GM12878 (cell line): Measurements from ENCODE around the gene DRAP1. TPM values are rescaled to one million over a fixed set of nuclear protein-coding genes. Genes with fewer than 3 reads are reported as not detected.
A peak's percentile ranks its signal among the peaks of the same experiment; 100 is the strongest.

Source experiments
- ATAC-seq: fragments of 200-7000 bp; cut with Tn5 transposase; 3 replicates; pipeline ENCODE4 v1.9.1; 2020; ENCODE audit warnings: mild to moderate bottlenecking, moderate library complexity
- BruUV-seq: library from RNA; stranded (reverse); fragments of 400-500 nt; replicated peaks from 2 replicates; lab custom pipeline; 2021; lab: Mats Ljungman, UMichigan
- CTCF ChIA-PET: fragments of 300-600 bp; sonication (Branson Sonifier 250); formaldehyde crosslinking; extraction: SDS; loops from one replicate; lab custom pipeline; 2021; ENCODE audit warnings: inconsistent platforms; lab: Yijun Ruan, JAX
- POLR2A ChIA-PET: fragments of 350-600 bp; formaldehyde crosslinking; extraction: SDS; loops from one replicate; lab custom pipeline; 2021; ENCODE audit warnings: inconsistent platforms; lab: Charles Lee
- RAD21 ChIA-PET: fragments of 300-600 bp; sonication (Branson Sonifier 250); formaldehyde crosslinking; loops from one replicate; lab custom pipeline; 2023; ENCODE audit warnings: antibody characterized with exemption; ENCODE audit not compliant: unreplicated experiment; lab: Charles Lee
- SMC1A ChIA-PET: fragments of 300-600 bp; sonication (Branson Sonifier 250); formaldehyde crosslinking; loops from one replicate; lab custom pipeline; 2023; ENCODE audit not compliant: unreplicated experiment, uncharacterized antibody; lab: Charles Lee
- DNase-seq: peaks from one replicate; pipeline ENCODE4 v3.0.0-alpha.2; 2011; ENCODE audit warnings: low read depth, low spot score
- FAIRE-seq: peaks from 3 replicates; lab custom pipeline; 2011; peaks lifted over from hg19 to GRCh38; lab: Jason Lieb, UNC
- H2AFZ ChIP-seq: 2 replicates; pipeline ENCODE4 v1.6.0; 2011; ENCODE audit warnings: low read depth, low read length, control low read depth; ENCODE audit not compliant: control insufficient read depth
- H3K27ac ChIP-seq: 2 replicates; pipeline ENCODE4 v1.5.1; 2011; ENCODE audit warnings: control low read depth; ENCODE audit not compliant: control insufficient read depth, insufficient read depth
- H3K27me3 ChIP-seq, 2 experiments: replicated peaks in 1 of 2; 2 replicates each; pipeline versions ENCODE4 v1.6.0 to v1.6.1; 2011; ENCODE audit warnings: low read length in 1 of 2; ENCODE audit not compliant: control insufficient read depth in 2 of 2, insufficient read depth in 2 of 2
- H3K36me3 ChIP-seq, 2 experiments: 2 replicates each; pipeline ENCODE4 v1.5.1; 2011; ENCODE audit warnings: low read length in 1 of 2; ENCODE audit not compliant: control insufficient read depth in 2 of 2, insufficient read depth in 2 of 2
- H3K4me1 ChIP-seq: 2 replicates; pipeline ENCODE4 v1.6.1; 2011; ENCODE audit warnings: mild to moderate bottlenecking, low read length, moderate library complexity, mixed read lengths; ENCODE audit not compliant: control insufficient read depth, insufficient read depth
- H3K4me2 ChIP-seq: 2 replicates; pipeline ENCODE4 v1.6.0; 2011; ENCODE audit warnings: control low read depth; ENCODE audit not compliant: control insufficient read depth, insufficient read depth
- H3K4me3 ChIP-seq: fragments of 200-600 bp; sonication (generic); 2 replicates; pipeline ENCODE4 v1.5.1; 2016
- H3K79me2 ChIP-seq: 2 replicates; pipeline ENCODE4 v1.6.0; 2011; ENCODE audit warnings: low read length; ENCODE audit not compliant: control insufficient read depth, insufficient read depth
- H3K9ac ChIP-seq: 2 replicates; pipeline ENCODE4 v1.8.0; 2011; ENCODE audit warnings: low read length, control low read depth, mixed read lengths; ENCODE audit not compliant: control insufficient read depth, insufficient read depth
- H3K9me3 ChIP-seq: replicated peaks from 3 replicates; pipeline ENCODE4 v1.5.1; 2011; ENCODE audit warnings: mild to moderate bottlenecking, low read length; ENCODE audit not compliant: control insufficient read depth, insufficient read depth
- H4K20me1 ChIP-seq: 2 replicates; pipeline ENCODE4 v1.6.0; 2011; ENCODE audit not compliant: control insufficient read depth, insufficient read depth
- BHLHE40 ChIP-seq, 2 experiments: fragments of 450-650 bp in 1 of 2; IDR thresholded peaks; 2 replicates each; pipeline ENCODE4 v1.6.1; 2011 to 2017; ENCODE audit warnings: low read depth in 2 of 2, borderline replicate concordance in 1 of 2, improper control_type of control experiment in 1 of 2, low read length in 1 of 2, mild to moderate bottlenecking in 1 of 2
- CEBPB ChIP-seq, 2 experiments: fragments of 150-350 bp in 1 of 2; IDR thresholded peaks; 2 replicates each; pipeline ENCODE4 v1.6.1; 2012 to 2014; ENCODE audit warnings: low read depth in 2 of 2, low read length in 2 of 2, borderline replicate concordance in 1 of 2, inconsistent platforms in 1 of 2
- CHD4 ChIP-seq: fragments of 200-600 bp; sonication (generic); IDR thresholded peaks from 2 replicates; pipeline ENCODE4 v1.6.1; 2016; ENCODE audit warnings: mild to moderate bottlenecking
- EED ChIP-seq: sonication (generic); IDR thresholded peaks from 2 replicates; pipeline ENCODE4 v1.6.1; 2016; ENCODE audit warnings: antibody characterized with exemption, low read depth
- IKZF1 ChIP-seq: fragments of 450-650 bp; conservative IDR thresholded peaks from 2 replicates; pipeline ENCODE4 v1.6.1; 2017; ENCODE audit warnings: antibody characterized with exemption, mild to moderate bottlenecking
- IKZF2 ChIP-seq, 2 experiments: fragments of 450-650 bp; IDR thresholded peaks; 2 replicates each; pipeline ENCODE4 v1.6.1; 2017; ENCODE audit warnings: mild to moderate bottlenecking in 2 of 2, moderate library complexity in 2 of 2
- LARP7 ChIP-seq: fragments of 450-650 bp; IDR thresholded peaks from 2 replicates; pipeline ENCODE4 v1.6.1; 2017; ENCODE audit warnings: mild to moderate bottlenecking
- MTA2 ChIP-seq: fragments of 450-650 bp; IDR thresholded peaks from 2 replicates; pipeline ENCODE4 v1.6.1; 2016; ENCODE audit warnings: low read depth, mild to moderate bottlenecking, moderate library complexity
- NR2C2 ChIP-seq: IDR thresholded peaks from 2 replicates; pipeline ENCODE4 v1.6.1; 2011; ENCODE audit warnings: borderline replicate concordance, low read depth; ENCODE audit not compliant: control insufficient read depth, insufficient read length
- RELA ChIP-seq: fragments of 450-650 bp; IDR thresholded peaks from 2 replicates; pipeline ENCODE4 v1.8.0; 2014; ENCODE audit warnings: borderline replicate concordance; ENCODE audit not compliant: partially characterized antibody
- SIX5 ChIP-seq: IDR thresholded peaks from 2 replicates; pipeline ENCODE4 v1.6.1; 2011; ENCODE audit warnings: mild to moderate bottlenecking, low read depth, low read length, moderate library complexity; ENCODE audit not compliant: severe bottlenecking
- TCF12 ChIP-seq: IDR thresholded peaks from 2 replicates; pipeline ENCODE4 v1.6.1; 2011; ENCODE audit warnings: low read depth, mild to moderate bottlenecking, low read length
- YY1 ChIP-seq: IDR thresholded peaks from 2 replicates; pipeline ENCODE4 v1.6.1; 2011; ENCODE audit warnings: low read depth, mild to moderate bottlenecking, low read length
- ZNF217 ChIP-seq: fragments of 450-650 bp; IDR thresholded peaks from 2 replicates; pipeline ENCODE4 v1.6.1; 2017; ENCODE audit warnings: antibody characterized with exemption, mild to moderate bottlenecking
- ZZZ3 ChIP-seq: IDR thresholded peaks from 2 replicates; pipeline ENCODE4 v1.6.1; 2011; ENCODE audit warnings: low read depth; ENCODE audit not compliant: control insufficient read depth, insufficient read length
- WGBS: methylation state at CpG from one replicate; pipeline ENCODE4 v1.1.6; 2016; ENCODE audit warnings: low lambda C conversion rate; ENCODE audit not compliant: insufficient replicate concordance, insufficient coverage; ENCODE audit errors: missing lambda C conversion rate; 5-methylcytosine and 5-hydroxymethylcytosine counted together
- in situ Hi-C: fragments of 300-500 bp; cut with MboI; formaldehyde crosslinking; loops from 9 replicates; pipeline ENCODE4 v1.14.3; 2018; ENCODE audit warnings: mixed read lengths
- intact Hi-C: fragments of 100-400 bp; cut with micrococcal nuclease; formaldehyde crosslinking; loops from one replicate; pipeline ENCODE4 v1.14.2; 2022; ENCODE audit not compliant: unreplicated experiment
- polyA plus RNA-seq, 11 experiments: library from polyadenylated mRNA; depleted of rRNA in 4 of 11; unstranded in 6 of 11; stranded (reverse) in 5 of 11; fragments of >200 nt; fragmentation: Nextera tagmentation in 4 of 11; fragmentation: Illumina TruSeq in 1 of 11; extraction: Ambion mirVana in 4 of 11; extraction: Trizol in 1 of 11; gene quantifications; 1 replicate in 1 of 11; 2 replicates in 10 of 11; pipeline versions ENCODE4 v1.2.1 to v1.2.3, GENCODE V29; 2011 to 2016; ENCODE audit warnings: inconsistent platforms in 2 of 11, missing spikeins in 2 of 11, low read depth in 1 of 11
- total RNA-seq, 4 experiments: library from RNA; depleted of rRNA in 3 of 4; stranded (reverse); fragments of >200 nt in 3 of 4; fragmentation: Illumina TruSeq in 1 of 4; extraction: Trizol in 1 of 4; gene quantifications; 2 replicates each; pipeline versions ENCODE4 v1.2.1 to v1.2.3, GENCODE V29; 2013 to 2021
- TF ChIP-seq, protein P1 (sequence below): fragments of 450-650 bp; formaldehyde crosslinking; IDR thresholded peaks from 2 replicates; pipeline ENCODE4 v1.4.0; 2022; ENCODE audit warnings: mild to moderate bottlenecking, moderate library complexity
- TF ChIP-seq, protein P2 (sequence below): fragments of 450-650 bp; IDR thresholded peaks from 2 replicates; pipeline ENCODE4 v1.6.1; 2017; ENCODE audit warnings: low read depth, mild to moderate bottlenecking, moderate library complexity
- TF ChIP-seq, protein P3 (sequence below): IDR thresholded peaks from 2 replicates; pipeline ENCODE4 v1.6.1; 2012; ENCODE audit warnings: low read depth, low read length, improper control_type of control experiment

DRAP1 gene
- total and polyA plus RNA-seq, 10 of the 15 experiments (the other 5 are each of a cell fraction or from before 2014, with no cell fraction given) = 9.4 to 163 (median 114) TPM

DNA sequence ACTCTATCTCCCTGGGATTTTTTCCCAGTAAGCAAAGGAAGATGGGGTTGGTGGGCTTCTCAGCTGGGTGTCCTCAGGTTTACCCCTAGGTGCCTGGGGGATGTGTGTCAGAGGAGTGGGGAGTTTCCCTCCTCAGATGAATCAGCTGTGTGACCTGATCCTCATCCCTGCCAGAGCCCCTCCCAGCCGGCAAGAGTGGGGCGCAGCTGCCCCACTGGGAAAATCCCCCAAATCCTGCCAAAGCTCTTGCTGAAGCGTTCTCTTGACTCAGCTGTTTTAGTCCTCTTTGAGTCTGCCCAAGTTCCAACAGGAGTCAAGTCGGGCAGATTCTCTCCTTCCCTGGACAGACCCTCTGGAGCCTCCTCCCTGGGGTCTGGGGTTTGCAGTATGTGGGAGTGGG, 6.4 kb upstream of the DRAP1 start:
- POLR2A ChIA-PET = interaction anchor here (0.5 to 2.1 kb wide), 8 partner anchors 11 to 1566 kb away, joined by 3 to 34 read pairs (median 3); partner anchors contain the start of genes CCDC85B, FIBP and FOSL1
- peak overlapping the region; percentile 29; the same call in 1 of the 2 replicates for H3K27ac ChIP-seq
- in situ Hi-C loops (no loop called here), intact Hi-C loops (no loop called here)
- H4K20me1 ChIP-seq = no peaks in the 10 kb centered on the region
- no TSS peak for BruUV-seq
- no peak overlapping the region for H2AFZ ChIP-seq
- H3K4me3 ChIP-seq = no peak overlapping the region
- peaks cover 41% of the 10 kb centered on the region for H3K4me1 ChIP-seq
- H3K36me3 ChIP-seq = no peaks in the 10 kb centered on the region; a peak in 1 of 4 replicates
- 28% methylated on average over 4 of the region's 4 CpGs for WGBS
- no peak overlapping the region; the same call in 1 of the 2 replicates for H3K4me2 ChIP-seq
- CTCF ChIA-PET = interaction anchor here (0.9 to 6.5 kb wide), 7 partner anchors 15 to 53 kb away, joined by 3 to 89 read pairs (median 5); partner anchors contain the start of genes CCDC85B and FIBP
- no peaks in the 10 kb centered on the region for H3K27me3 ChIP-seq
- RAD21 ChIA-PET = interaction anchor here (0.8 to 2.1 kb wide), 6 partner anchors 11 to 28 kb away, joined by 3 to 18 read pairs (median 8); partner anchors contain the start of genes CCDC85B and FIBP
- FAIRE-seq (no peak), DNase-seq (no peak), ATAC-seq (peak; percentile 65)
- H3K9me3 ChIP-seq = no peaks in the 10 kb centered on the region
- no peak overlapping the region; the same call in 1 of the 2 replicates for H3K9ac ChIP-seq
- peaks cover 11% of the 10 kb centered on the region for H3K79me2 ChIP-seq
- SMC1A ChIA-PET = interaction anchor here (0.7 to 3.2 kb wide), 7 partner anchors 9 to 109 kb away, joined by 3 to 24 read pairs (median 3); partner anchors contain the start of genes CCDC85B and FIBP
- TF ChIP-seq EED (peak; percentile 31; the same call in 1 of the 2 replicates), TCF12 (peak; percentile 43; the same call in 1 of the 2 replicates), RELA (no peak), ZNF217 (no peak), LARP7 (no peak), MTA2 (no peak), YY1 (no peak), SIX5 (no peak), BHLHE40 (IDR thresholded peaks at IDR 0.05; ENCODE audit: borderline replicate concordance in 1 of 2, low read depth in 2 of 2, low read length in 1 of 2) (no peak), IKZF1 (peak; percentile 53), NR2C2 (no peak), IKZF2 (IDR thresholded peaks at IDR 0.05) (peak in 1 of 2 experiments; percentile 27; a peak in 2 of 4 replicates), CHD4 (no peak), CEBPB (IDR thresholded peaks at IDR 0.05; ENCODE audit: borderline replicate concordance in 1 of 2, low read depth in 2 of 2, low read length in 2 of 2) (no peak), ZZZ3 (no peak)
- TF ChIP-seq, protein P1, sequence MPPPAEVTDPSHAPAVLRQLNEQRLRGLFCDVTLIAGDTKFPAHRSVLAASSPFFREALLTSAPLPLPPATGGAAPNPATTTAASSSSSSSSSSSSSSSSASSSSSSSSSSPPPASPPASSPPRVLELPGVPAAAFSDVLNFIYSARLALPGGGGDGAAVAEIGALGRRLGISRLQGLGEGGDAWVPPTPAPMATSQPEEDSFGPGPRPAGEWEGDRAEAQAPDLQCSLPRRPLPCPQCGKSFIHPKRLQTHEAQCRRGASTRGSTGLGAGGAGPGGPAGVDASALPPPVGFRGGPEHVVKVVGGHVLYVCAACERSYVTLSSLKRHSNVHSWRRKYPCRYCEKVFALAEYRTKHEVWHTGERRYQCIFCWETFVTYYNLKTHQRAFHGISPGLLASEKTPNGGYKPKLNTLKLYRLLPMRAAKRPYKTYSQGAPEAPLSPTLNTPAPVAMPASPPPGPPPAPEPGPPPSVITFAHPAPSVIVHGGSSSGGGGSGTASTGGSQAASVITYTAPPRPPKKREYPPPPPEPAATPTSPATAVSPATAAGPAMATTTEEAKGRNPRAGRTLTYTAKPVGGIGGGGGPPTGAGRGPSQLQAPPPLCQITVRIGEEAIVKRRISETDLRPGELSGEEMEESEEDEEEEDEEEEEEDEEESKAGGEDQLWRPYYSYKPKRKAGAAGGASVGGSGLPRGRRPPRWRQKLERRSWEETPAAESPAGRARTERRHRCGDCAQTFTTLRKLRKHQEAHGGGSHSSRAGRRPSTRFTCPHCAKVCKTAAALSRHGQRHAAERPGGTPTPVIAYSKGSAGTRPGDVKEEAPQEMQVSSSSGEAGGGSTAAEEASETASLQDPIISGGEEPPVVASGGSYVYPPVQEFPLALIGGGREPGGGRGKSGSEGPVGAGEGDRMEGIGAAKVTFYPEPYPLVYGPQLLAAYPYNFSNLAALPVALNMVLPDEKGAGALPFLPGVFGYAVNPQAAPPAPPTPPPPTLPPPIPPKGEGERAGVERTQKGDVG (CRISPR knock-in tag) = no peak
- TF ChIP-seq, protein P2, sequence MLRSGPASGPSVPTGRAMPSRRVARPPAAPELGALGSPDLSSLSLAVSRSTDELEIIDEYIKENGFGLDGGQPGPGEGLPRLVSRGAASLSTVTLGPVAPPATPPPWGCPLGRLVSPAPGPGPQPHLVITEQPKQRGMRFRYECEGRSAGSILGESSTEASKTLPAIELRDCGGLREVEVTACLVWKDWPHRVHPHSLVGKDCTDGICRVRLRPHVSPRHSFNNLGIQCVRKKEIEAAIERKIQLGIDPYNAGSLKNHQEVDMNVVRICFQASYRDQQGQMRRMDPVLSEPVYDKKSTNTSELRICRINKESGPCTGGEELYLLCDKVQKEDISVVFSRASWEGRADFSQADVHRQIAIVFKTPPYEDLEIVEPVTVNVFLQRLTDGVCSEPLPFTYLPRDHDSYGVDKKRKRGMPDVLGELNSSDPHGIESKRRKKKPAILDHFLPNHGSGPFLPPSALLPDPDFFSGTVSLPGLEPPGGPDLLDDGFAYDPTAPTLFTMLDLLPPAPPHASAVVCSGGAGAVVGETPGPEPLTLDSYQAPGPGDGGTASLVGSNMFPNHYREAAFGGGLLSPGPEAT = 0 out of 2 replicates have a peak, but pooled peaks have one; percentile 16
- TF ChIP-seq, protein P3, sequence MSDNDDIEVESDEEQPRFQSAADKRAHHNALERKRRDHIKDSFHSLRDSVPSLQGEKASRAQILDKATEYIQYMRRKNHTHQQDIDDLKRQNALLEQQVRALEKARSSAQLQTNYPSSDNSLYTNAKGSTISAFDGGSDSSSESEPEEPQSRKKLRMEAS = no peak
